Fibroblast of upper back skin (primary cell): ENCODE data around the gene BCAS3.
A peak's percentile ranks its signal among the peaks of the same experiment; 100 is the strongest.

Experiments
- DNase-seq: peaks from one replicate; pipeline ENCODE4 v3.0.0-alpha.2; 2013

The BCAS3 gene

GRCh38 chr17:61175298-61176142, 497.9 kb downstream of the BCAS3 start:
- no peak for DNase-seq

DNA sequence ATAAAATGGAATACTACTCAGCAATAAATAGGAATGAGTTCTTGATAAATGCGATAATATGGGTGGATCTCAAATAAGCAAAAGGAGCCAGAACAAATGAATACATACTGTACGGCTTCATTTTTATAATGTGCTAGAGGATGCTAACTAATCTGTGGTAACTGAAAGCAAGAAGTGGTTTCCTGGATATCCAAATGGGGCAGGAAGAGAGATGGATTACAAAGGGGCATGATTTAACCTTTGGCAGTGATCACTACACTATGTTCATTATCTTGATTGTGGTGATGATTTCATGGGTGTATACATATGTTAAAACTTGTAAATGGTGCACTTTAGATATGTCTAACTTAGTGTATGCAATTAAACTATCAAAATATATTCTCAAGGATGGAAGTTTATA, 499.7 kb downstream of the BCAS3 start:
- no peak for DNase-seq

- DNase-seq, result no peak
Measured at GRCh38 chr17:61178284-61178683, 500.6 kb downstream of the BCAS3 start.

DNA sequence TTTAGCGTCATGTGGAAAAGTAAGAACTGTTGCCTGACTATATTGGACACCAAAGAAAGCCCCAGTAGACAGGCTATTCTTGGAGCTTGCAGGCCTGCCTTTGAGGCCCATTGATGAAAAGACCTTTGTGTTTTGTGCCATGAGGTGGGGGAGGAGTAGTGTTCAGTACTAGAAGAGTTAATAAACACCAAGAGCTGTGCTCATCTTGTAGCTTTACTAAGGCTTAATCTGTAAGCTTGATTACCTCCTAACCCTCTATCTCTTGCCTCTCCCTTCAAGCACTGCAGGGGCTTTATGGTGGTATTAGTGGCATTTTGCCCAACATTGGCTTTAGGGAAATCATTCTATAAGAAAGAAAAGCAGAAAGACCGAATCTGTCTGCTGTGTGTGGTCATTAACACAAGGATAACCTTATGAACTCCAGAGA, 501.7 kb downstream of the BCAS3 start:
- no peak for DNase-seq

DNA sequence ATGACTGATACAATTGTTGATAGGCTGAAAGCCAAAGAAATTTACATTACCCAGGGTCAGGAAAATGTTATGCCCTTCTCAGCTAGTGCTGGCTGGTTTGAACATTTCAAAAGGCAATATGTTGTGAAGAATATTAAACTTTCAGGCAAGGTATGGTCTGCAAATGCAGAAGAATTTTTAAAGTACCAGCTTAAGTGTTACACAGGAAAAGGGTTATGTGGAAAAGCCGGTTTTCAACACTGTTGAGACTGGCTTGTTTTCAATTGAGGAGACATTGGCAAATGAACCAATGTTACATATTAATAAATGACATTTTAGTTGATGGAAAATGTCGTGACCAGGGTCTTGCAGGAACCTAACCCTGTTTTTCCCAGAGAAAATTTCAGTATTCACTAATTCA, 506.1 kb downstream of the BCAS3 start:
- DNase-seq, result no peak

DNA sequence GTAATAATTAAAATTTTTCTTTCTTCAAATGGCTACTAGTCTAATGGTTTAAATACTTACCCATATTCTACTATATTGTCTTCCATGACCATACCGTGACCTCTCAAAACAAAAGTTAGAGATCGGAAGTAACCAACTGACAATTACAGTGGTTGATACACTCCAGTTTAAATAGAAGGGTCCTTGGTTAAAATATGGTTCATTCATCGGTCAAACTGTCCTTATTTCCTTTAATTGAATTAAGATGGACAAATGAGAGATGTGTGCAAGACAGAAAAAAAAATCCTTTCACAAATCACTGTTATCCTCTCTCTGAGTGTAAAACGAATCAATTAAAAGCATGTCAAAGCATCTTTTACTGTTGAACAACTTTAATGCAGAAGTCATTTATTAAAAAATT, 507.7 kb downstream of the BCAS3 start:
- no peak for DNase-seq

- no peak for DNase-seq
Measured at GRCh38 chr17:61187038-61187437, 509.4 kb downstream of the BCAS3 start.

DNA sequence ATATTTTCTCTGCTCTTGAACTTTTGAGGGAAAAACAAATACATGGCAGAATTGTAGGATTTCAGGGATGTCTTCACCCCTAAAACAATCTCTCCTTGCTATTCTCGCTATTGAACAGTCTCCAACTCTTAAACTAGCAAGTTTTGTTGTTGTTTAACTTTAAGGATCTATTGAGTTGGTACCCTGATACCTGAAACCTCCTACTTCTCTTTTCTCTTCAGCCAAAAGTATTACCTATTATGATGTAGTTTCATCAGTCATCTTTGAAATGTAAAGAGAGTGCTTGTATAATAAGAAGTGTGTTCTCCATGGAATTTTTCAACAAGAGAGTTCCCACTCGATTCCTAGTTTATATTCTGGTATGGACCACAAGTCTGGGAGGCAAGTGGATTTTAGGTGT, 510.4 kb downstream of the BCAS3 start:
- no peak for DNase-seq

DNA sequence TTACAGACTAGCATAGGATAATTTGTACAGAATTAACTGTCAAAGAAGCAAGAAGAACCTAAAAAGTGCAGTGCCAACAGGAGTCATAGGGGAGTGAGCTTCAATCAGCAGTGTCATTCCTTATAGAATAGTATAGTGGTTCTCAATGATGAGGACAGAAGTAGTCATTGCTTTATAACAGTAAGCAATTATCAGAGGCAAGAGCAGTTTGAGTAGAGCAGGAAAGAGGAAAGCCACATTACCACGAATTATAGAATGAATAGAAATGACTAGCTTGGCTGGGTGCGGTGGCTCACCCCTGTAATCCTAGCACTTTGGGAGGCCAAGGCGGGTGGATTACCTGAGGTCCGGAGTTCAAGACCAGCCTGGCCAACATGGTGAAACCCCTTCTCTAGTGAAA, 512.3 kb downstream of the BCAS3 start:
- no peak for DNase-seq

GRCh38 chr17:61196302-61196704, 518.7 kb downstream of the BCAS3 start:
- no peak for DNase-seq

DNA sequence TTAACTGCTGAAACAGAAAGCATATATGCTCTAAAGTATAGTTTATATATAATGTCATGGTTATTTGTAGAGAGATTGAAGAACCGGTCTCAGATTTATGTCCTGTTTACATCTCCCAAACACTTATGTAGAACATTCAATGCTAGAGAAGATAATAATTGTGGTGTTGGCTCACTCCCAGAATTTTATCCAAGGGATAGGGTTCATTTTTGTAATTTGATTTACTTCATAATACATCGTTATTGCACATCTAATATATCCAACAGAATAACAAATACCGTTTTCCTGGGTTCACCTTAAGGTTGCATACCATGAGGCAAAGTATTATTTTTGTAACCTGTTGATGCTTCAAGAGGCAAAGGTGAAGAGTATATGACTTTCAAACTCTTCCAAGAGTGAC, 519.1 kb downstream of the BCAS3 start:
- DNase-seq, result no peak

DNA sequence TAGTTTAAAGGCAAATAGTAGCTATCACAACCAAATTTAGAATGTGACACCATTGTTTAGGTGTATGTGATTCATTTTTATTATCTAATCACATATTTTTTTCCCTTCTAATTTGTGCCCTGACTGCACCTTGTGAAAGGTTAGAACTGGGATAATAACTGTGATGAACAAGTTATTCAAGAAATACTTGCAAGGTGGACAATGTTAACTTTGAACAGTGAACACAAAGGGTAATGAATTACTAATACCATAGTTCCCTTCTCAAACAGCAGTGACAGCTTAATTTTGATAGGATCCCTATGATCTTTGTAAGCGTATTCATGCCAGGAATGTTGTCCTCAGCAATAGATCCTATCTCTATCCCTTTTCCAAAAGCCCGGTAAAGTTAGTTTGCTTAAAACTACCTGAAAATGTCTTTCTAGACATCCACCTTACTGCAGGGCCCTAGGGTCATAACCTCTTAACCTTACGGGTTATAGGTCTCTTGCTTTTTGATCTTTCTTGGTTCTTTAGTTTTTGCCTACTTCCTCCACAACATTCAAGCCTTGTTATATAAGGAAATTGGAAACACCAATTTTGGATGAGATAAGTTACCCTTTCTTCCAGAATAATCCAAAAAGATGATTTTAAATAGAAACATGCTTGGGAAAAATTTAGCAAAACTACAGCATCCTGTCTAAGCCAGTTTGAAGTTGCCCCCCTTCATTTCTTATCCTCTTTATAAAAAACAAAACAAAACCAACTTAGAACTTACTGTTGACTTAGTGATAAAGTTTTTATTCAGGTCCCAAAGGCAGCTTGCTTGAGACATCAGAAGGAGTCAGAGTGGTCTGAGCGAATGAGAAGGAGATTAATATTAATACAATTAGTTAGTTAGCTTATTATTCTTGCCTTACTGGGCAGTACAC, 522.0 kb downstream of the BCAS3 start:
- no peak for DNase-seq

DNA sequence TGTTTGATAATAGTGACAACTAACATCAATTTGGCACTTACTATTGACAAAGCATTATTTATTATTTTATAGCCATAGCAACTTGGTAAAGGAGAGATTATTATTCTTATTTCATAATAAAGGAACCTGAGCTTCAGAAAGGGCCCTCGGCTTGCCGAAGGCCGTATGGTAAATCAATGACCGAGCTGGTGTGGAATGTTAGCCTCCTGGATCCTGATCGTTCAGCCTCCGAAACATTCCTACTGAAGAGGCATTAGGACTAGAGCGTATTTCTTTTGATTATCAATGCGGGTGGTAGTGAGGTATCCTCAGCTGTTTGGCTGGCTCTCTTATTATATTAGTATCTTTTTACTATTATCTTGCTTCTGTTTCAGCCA, 522.7 kb downstream of the BCAS3 start:
- DNase-seq, result no peak

DNA sequence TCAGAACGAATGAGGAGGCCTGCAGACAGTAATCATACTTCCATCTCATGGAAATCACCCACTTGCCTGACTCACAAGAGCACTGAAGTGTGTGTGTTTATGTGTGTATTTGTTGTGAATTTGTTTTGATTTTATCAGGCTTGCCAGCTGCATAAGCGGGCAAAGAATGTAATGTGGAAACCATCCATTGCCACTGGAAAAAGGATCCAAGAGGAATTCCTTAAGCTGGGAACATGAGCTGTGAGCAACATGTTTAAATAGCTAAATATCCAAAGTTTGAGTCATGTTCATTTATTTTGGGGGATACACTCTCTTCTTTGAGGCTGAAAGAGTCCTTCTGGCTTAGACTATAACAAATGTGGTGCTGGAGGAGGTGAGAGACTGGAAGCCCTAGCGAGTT, 523.6 kb downstream of the BCAS3 start:
- DNase-seq, result peak; percentile 91

GRCh38 chr17:61202564-61202963, 524.9 kb downstream of the BCAS3 start:
- no peak for DNase-seq

DNA sequence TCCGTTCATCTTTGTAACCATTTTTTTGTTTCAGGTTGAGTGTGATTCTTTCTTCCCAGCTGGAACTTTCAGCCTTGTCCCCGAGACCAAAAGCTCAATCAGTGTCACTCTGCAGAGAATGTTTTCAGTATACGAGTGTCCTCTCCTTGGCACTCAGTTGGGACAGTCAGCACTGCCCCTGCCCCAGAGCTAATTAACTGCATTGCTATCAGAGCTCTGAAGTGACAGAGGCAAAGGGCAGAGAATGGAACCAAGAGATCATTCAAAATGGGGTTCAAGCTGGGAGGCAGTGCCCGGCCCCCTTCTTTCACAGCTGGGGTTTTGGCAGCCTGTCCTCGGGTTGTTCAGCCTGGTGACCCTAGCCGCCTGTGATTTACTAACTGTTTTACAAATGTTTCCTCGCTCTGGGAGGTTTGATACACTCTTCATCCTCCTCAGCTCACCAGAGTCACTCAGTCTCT, 526.0 kb downstream of the BCAS3 start:
- no peak for DNase-seq

DNA sequence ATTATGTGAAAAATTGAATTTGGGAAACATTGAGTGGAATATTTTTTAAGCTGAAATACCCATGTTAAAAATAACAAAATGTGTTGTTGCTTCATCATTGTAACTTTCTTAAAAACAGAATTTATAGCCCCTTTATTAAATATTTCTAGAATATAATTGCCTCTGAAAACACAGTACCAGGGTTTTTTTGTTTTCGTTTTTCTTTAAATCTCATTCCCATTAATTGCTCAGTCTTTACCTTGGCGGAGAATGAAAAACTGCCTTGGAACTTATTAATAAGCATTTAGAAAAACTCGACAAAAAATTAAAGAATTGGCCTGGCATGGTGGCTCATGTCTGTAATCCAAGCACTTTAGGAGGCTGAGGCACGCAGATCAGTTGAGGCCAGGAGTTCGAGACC, 526.8 kb downstream of the BCAS3 start:
- no peak for DNase-seq

DNA sequence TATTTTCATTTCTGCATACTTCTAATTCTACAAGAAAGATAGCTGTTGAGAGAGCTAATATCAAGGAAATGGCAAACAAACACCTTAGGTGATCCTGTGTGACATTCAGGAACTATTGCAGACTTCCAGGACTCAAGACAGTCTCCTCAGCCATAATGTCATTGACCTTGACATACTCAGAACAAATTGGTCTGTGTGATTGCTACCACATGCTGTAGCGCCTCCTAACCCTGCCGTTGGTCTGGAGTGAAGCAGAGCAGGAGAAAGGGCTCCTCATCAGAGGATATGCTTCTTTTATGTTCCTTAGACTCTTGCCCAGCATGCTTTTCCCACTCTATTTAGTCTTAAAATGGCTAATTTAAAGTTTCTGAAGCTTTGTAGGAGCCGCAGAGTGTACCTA, 527.8 kb downstream of the BCAS3 start:
- DNase-seq, result no peak

GRCh38 chr17:61205931-61206330, 528.3 kb downstream of the BCAS3 start:
- DNase-seq, result peak; percentile 36

- DNase-seq, result no peak
Measured at GRCh38 chr17:61206922-61207321, 529.3 kb downstream of the BCAS3 start.

DNA sequence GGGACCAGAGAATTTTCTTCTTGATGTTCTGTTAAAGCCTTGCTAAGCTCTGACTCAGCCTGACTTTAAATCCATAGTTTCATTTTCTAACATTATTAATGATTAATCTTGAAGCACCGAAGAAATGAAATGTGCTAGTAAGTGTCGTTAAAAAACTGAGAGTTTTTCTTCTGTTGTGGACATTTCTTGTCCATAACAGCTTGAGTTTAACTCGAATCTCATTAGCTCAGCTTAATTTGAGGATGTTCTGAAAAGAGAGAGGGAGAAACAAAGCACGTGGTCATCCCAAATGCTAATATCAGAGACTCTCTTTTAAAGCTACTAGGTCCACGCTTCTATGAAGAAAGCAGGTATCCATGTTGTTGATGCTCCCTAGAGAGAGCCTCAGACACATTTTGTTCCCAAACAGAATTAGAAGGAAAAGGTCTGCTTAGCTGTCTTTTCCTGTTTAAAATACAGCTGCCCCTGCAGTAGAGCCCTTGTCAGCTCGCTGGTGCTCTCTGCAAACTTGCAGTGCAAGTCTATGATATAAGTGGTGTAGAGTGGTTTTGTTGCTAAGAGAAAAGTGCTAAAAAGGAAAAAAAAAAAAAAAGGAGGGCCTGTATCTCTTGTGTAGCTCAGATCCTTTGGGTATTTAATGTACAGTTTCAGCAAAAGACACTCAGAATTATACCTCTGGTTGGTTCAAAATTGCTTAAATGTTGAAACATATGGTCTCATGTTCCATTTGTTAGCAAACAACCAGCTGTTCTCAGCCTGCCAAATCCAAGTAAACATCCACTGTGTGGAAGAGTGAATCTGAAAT, 530.9 kb downstream of the BCAS3 start:
- DNase-seq, result no peak

- DNase-seq, result no peak
Measured at GRCh38 chr17:61209106-61209439, 531.4 kb downstream of the BCAS3 start.

- DNase-seq, result no peak
Measured at GRCh38 chr17:61209525-61209924, 531.9 kb downstream of the BCAS3 start.
